ENCODE results near the gene PCCA. TPM values are rescaled to one million over a fixed set of nuclear protein-coding genes. Genes with fewer than 3 reads are reported as not detected.

Gene PCCA
- total and polyA plus RNA-seq, 4 donors: 30.1 to 160 (median 76.3) TPM

DNA sequence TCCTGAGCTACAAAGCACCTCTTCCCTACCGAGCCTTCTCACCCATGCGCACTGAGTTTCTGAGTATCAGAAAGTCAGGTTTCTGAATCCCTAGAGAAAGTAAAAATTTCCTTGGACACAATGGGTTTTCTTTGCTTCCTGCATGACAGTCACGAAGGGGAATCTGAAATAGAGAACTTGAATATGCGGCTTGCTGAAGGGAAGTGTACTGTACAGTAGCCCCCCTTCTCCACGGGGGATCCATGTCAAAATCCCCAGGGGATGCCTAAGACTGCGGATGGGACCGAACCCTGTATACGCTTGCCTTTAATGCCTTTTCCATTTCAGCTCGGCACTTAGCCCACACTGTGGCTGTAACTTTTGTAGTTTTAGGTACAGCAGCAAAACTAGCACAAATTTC, 391.8 kb downstream of the PCCA start:
- Histone ChIP-seq H3K27ac (ENCODE audit: low read depth in 1 of 2, low read length in 2 of 2) (no peak overlapping the region), H3K36me3 (ENCODE audit: control insufficient read depth in 4 of 4, insufficient read depth in 3 of 4, low read depth in 1 of 4, low read length in 3 of 4) (peaks cover 0 to 2% (median 0%) of the 10 kb centered on the region in 4 donors), H3K9ac (ENCODE audit: low read depth in 1 of 2, low read length in 2 of 2) (no peak overlapping the region), H3K27me3 (ENCODE audit: control insufficient read depth in 4 of 4, insufficient read depth in 4 of 4, low read length in 3 of 4) (no peaks in the 10 kb centered on the region), H3K4me3 (ENCODE audit: low read depth in 1 of 3, low read length in 3 of 3) (no peak overlapping the region), H3K4me1 (ENCODE audit: control insufficient read depth in 4 of 4, insufficient read depth in 4 of 4, low read length in 3 of 4) (no peaks in the 10 kb centered on the region), H3K9me3 (ENCODE audit: control insufficient read depth in 4 of 4, low read length in 3 of 4) (no peaks in the 10 kb centered on the region)
- no peak for DNase-seq (ENCODE audit: low spot score)
- WGBS: 93% methylated on average over 9 of the region's 9 CpGs
- no peak for TF ChIP-seq RAD21 (IDR thresholded peaks at IDR 0.05)
- no peak for TF ChIP-seq YY1 (IDR thresholded peaks at IDR 0.05)
- no peak for TF ChIP-seq FOXA2 (IDR thresholded peaks at IDR 0.05)
- TF ChIP-seq JUND (IDR thresholded peaks at IDR 0.05): no peak
- TF ChIP-seq SP1 (IDR thresholded peaks at IDR 0.05): no peak
- TF ChIP-seq FOXA1 (IDR thresholded peaks at IDR 0.05): no peak
- TF ChIP-seq TAF1 (conservative IDR thresholded peaks at IDR 0.05): no peak
- TF ChIP-seq, protein P1, sequence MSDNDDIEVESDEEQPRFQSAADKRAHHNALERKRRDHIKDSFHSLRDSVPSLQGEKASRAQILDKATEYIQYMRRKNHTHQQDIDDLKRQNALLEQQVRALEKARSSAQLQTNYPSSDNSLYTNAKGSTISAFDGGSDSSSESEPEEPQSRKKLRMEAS (IDR thresholded peaks at IDR 0.05): no peak
- TF ChIP-seq, protein P2, sequence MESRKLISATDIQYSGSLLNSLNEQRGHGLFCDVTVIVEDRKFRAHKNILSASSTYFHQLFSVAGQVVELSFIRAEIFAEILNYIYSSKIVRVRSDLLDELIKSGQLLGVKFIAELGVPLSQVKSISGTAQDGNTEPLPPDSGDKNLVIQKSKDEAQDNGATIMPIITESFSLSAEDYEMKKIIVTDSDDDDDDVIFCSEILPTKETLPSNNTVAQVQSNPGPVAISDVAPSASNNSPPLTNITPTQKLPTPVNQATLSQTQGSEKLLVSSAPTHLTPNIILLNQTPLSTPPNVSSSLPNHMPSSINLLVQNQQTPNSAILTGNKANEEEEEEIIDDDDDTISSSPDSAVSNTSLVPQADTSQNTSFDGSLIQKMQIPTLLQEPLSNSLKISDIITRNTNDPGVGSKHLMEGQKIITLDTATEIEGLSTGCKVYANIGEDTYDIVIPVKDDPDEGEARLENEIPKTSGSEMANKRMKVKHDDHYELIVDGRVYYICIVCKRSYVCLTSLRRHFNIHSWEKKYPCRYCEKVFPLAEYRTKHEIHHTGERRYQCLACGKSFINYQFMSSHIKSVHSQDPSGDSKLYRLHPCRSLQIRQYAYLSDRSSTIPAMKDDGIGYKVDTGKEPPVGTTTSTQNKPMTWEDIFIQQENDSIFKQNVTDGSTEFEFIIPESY (IDR thresholded peaks at IDR 0.05): no peak
- no peak for TF ChIP-seq RXRA (IDR thresholded peaks at IDR 0.05)
- TF ChIP-seq GABPA (IDR thresholded peaks at IDR 0.05 in 1 of 2, conservative IDR thresholded peaks at IDR 0.05 in 1 of 2): no peak
- no peak for TF ChIP-seq EGR1 (IDR thresholded peaks at IDR 0.05; ENCODE audit: low read depth in 2 of 2)
- TF ChIP-seq, protein P3, sequence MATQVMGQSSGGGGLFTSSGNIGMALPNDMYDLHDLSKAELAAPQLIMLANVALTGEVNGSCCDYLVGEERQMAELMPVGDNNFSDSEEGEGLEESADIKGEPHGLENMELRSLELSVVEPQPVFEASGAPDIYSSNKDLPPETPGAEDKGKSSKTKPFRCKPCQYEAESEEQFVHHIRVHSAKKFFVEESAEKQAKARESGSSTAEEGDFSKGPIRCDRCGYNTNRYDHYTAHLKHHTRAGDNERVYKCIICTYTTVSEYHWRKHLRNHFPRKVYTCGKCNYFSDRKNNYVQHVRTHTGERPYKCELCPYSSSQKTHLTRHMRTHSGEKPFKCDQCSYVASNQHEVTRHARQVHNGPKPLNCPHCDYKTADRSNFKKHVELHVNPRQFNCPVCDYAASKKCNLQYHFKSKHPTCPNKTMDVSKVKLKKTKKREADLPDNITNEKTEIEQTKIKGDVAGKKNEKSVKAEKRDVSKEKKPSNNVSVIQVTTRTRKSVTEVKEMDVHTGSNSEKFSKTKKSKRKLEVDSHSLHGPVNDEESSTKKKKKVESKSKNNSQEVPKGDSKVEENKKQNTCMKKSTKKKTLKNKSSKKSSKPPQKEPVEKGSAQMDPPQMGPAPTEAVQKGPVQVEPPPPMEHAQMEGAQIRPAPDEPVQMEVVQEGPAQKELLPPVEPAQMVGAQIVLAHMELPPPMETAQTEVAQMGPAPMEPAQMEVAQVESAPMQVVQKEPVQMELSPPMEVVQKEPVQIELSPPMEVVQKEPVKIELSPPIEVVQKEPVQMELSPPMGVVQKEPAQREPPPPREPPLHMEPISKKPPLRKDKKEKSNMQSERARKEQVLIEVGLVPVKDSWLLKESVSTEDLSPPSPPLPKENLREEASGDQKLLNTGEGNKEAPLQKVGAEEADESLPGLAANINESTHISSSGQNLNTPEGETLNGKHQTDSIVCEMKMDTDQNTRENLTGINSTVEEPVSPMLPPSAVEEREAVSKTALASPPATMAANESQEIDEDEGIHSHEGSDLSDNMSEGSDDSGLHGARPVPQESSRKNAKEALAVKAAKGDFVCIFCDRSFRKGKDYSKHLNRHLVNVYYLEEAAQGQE (IDR thresholded peaks at IDR 0.05): no peak

DNA sequence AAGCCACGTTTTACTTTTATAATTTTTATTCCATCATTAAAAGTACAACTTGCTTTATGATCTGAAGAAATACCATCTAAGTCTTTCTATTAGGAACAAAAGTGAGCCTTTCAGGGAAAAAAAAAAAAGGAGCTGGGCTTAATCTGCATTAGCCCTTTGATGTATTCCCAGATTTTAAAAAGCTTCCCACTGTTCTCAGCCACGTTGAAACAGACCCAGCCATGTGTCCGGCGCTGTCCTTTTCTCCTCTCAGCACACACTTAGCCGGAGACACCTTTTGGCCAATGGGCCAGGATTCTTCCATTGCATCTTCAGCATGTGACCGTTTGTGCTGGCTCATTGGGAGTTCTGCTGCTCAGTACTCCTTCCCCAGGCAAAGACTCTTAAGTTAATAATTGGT, 394.2 kb downstream of the PCCA start:
- TF ChIP-seq GABPA (IDR thresholded peaks at IDR 0.05 in 1 of 2, conservative IDR thresholded peaks at IDR 0.05 in 1 of 2): no peak

DNA sequence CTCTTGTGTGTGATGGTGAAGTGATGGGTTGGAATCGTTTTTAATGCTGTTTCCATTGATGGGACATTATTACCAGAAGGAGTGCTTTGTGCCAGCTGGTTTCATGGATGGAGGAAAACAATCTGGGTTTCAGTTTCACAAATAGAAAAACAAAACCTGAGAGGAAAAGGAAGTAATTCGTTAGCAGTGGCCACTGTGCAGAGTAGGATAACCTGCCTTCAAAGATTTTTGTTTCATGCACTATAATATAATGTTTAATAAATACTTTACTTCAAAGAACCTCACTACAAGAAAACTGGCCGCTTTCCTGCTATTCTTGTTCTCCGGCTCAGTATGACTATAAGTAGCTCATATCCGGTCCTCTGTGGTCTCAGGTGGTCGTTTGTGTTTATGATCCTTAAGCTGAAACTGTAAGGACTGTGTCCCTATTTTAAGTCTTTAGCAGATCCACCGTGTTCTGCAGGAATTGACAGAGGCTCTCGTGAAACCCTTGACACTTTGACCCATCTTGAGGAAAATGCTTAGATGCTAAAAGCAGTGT, 395.0 kb downstream of the PCCA start:
- H3K9me3 ChIP-seq (ENCODE audit: control insufficient read depth in 4 of 4, low read length in 3 of 4): no peaks in the 10 kb centered on the region
- 68% methylated on average over 8 of the region's 8 CpGs for WGBS
- H3K27ac ChIP-seq (ENCODE audit: low read depth in 1 of 2, low read length in 2 of 2): no peak overlapping the region
- no peak overlapping the region for H3K9ac ChIP-seq (ENCODE audit: low read depth in 1 of 2, low read length in 2 of 2)
- TF ChIP-seq JUND (IDR thresholded peaks at IDR 0.05): no peak
- TF ChIP-seq EGR1 (IDR thresholded peaks at IDR 0.05; ENCODE audit: low read depth in 2 of 2): no peak
- TF ChIP-seq YY1 (IDR thresholded peaks at IDR 0.05): no peak
- TF ChIP-seq, protein P2 (IDR thresholded peaks at IDR 0.05): no peak
- TF ChIP-seq RXRA (IDR thresholded peaks at IDR 0.05): no peak
- no peak for TF ChIP-seq GABPA (IDR thresholded peaks at IDR 0.05 in 1 of 2, conservative IDR thresholded peaks at IDR 0.05 in 1 of 2)
- TF ChIP-seq FOXA2 (IDR thresholded peaks at IDR 0.05): no peak
- TF ChIP-seq, protein P1 (IDR thresholded peaks at IDR 0.05): no peak
- TF ChIP-seq, protein P3 (IDR thresholded peaks at IDR 0.05): no peak
- no peak for TF ChIP-seq SP1 (IDR thresholded peaks at IDR 0.05)
- no peaks in the 10 kb centered on the region for H3K27me3 ChIP-seq (ENCODE audit: control insufficient read depth in 4 of 4, insufficient read depth in 4 of 4, low read length in 3 of 4)
- no peaks in the 10 kb centered on the region for H3K4me1 ChIP-seq (ENCODE audit: control insufficient read depth in 4 of 4, insufficient read depth in 4 of 4, low read length in 3 of 4)
- no peaks in the 10 kb centered on the region for H3K36me3 ChIP-seq (ENCODE audit: control insufficient read depth in 4 of 4, insufficient read depth in 3 of 4, low read depth in 1 of 4, low read length in 3 of 4)
- DNase-seq (ENCODE audit: low spot score): no peak
- no peak overlapping the region for H3K4me3 ChIP-seq (ENCODE audit: low read depth in 1 of 3, low read length in 3 of 3)

More for the DNA sequence above, 394.2 kb downstream of the PCCA start:
- H3K4me3 ChIP-seq (ENCODE audit: low read depth in 1 of 3, low read length in 3 of 3): no peak overlapping the region
- H3K9ac ChIP-seq (ENCODE audit: low read depth in 1 of 2, low read length in 2 of 2): no peak overlapping the region
- H3K4me1 ChIP-seq (ENCODE audit: control insufficient read depth in 4 of 4, insufficient read depth in 4 of 4, low read length in 3 of 4): no peaks in the 10 kb centered on the region
- DNase-seq (ENCODE audit: low spot score): no peak
- H3K27me3 ChIP-seq (ENCODE audit: control insufficient read depth in 4 of 4, insufficient read depth in 4 of 4, low read length in 3 of 4): no peaks in the 10 kb centered on the region
- H3K27ac ChIP-seq (ENCODE audit: low read depth in 1 of 2, low read length in 2 of 2): no peak overlapping the region
- no peaks in the 10 kb centered on the region for H3K9me3 ChIP-seq (ENCODE audit: control insufficient read depth in 4 of 4, low read length in 3 of 4)
- peaks cover 0 to 2% (median 0%) of the 10 kb centered on the region in 4 donors for H3K36me3 ChIP-seq (ENCODE audit: control insufficient read depth in 4 of 4, insufficient read depth in 3 of 4, low read depth in 1 of 4, low read length in 3 of 4)
- WGBS: 91% methylated on average over 6 of the region's 6 CpGs

Data from liver (tissue), 9 donors.